NCI-H1092 (cell line): ENCODE results near the gene KRT1.
"Not testable (repeated sequence)": the region's sequence is repeated elsewhere in the genome, so short reads cannot be mapped to it uniquely, and the experiment has no call there.

Experiments used
- DNase-seq: peaks from one replicate; lab custom pipeline; 2025; lab: John Stamatoyannopoulos, UW

KRT1 gene

DNA sequence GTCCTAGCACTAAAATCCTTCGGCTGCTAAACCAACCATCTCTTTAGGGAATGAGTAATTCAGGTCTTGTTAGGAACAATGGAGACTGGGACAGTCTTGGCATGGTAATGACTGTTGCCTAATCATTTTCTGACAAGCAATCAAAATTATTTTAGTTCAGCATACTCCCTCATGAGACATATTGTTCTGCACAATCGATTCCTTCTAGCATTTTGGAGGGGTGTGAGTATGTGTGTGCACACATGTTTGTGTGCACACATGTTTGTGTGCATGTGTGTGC is 2.1 kb upstream of the KRT1 start:
- no peak for DNase-seq

DNA sequence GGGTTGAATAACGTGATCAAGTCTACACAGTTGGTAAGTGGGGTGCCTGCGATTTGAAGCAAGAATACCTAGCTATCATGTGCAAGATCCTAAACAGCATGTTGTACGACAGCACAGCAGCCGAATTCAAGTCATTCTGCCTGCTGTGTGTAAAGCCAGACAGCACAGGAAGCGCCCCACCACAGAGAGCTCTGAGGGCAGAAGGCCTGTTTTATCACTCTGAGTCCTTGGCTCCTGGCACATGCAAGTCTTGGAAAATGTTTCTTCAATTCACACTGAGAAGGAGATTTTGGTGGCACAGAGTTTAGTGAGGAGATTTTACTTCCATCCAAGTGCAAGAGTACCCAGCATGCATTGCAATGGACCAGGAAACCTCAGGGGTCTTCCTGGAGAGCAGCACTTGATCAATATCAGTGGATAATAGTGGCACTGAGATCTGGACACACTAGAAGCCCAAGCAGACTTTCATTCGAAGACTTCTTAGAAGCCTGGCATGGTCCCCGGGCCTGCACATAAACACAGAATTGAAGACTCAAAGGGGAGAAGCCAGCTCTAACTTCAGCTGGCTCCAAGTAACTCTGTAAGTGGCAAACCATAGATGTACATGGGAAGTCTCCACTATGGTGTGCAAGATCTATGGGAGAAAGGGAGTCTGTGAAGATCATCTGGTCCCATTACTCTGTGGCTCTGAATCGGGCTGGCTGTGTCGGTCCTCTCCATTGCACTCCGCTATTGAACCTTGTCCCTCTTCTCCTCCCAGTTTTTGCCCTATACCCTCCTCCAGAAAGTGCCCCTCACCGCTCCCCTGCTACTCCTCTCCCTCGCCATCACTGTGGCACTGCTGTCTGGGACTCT is 1.5 kb upstream of the KRT1 start:
- no peak for DNase-seq

DNA sequence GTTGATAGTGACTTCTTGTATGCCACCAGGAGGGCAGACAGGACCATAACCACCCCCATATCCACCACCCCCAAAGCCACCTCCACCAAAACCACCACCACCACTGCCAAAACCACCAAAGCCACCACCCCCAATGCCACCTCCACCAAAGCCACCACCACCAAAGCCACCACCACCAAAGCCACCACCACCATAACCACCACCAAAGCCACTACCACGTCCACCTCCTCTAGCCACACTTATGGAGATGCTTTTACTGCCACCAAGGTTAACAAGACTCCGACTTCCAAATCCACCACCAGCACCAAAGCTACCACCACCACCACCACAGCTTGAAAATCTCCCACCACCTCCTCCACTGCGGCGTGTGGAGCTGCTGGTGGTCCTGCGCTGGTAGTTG is 332 bp downstream of the KRT1 start:
- DNase-seq, result no peak

DNA sequence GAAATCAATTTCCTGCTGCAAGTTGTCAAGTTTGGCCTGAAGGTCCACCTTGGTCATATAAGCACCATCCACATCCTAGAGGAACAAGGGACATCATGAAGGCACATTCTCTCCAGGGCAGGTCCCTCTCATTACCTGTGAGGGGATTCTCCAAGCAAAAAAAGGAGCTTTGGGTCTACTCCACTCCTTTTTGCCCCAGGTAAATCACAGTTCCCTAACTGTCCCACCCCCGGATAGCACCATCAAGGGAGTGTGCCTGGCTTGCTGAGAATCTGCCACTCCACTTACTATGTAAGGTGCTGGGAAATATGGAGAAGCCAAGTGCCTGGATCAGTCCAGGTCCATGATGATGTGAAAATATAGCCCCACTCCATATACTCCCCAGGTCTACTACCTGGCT is 2.5 kb downstream of the KRT1 start:
- no peak for DNase-seq

DNA sequence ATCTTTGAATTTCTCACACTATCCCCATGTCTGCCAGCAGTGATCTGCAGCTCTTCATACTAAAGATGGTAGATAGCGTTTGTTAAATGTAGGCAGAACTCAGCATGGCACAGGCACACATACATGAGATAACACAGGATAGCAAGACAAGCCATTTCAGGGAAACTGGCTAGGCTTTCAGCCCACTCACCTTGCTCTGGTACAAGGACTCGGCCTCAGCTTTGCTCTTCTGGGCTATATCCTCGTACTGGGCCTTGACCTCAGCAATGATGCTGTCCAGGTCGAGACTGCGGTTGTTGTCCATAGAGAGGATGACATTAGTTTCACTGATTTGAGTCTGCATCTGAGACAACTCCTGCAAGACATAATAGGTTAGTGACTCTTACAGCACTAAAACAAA is 3.1 kb downstream of the KRT1 start:
- DNase-seq, result no peak

DNA sequence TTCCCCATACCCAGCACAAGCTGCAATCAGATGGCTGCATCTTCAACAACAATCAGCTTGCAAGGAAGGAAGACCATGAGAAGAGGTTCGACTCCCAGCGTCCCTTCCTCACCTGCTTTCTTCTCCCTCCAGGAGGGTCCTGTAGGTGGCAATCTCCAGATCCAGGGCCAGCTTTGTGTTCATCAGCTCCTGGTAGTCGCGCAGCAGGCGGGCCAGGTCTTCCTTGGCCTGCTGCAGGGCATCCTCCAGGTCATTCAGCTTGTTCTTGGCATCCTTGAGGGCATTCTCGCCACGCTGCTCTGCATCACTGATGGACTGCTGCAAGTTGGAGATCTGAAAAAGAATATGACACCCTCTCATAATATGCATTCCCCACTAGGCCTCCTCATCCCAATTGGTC is 4.0 kb downstream of the KRT1 start:
- DNase-seq, result no peak

DNA sequence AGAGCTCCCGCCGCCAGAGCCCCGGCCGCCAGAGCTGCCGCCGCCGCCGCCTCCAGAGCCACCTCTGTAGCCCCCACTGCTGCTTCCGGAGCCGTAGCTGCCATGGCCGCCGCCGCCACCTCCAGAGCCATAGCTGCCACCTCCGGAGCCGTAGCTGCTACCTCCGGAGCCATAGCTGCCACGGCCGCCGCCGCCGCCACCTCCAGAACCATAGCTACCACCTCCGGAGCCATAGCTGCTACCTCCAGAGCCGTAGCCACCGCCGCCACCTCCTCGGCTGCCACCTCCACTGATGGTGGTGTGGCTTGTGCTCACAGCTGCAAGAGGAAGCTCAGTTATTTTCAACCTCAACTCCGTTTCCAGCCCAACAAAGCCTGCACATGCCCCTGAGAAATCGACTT is 4.9 kb downstream of the KRT1 start:
- no peak for DNase-seq

DNA sequence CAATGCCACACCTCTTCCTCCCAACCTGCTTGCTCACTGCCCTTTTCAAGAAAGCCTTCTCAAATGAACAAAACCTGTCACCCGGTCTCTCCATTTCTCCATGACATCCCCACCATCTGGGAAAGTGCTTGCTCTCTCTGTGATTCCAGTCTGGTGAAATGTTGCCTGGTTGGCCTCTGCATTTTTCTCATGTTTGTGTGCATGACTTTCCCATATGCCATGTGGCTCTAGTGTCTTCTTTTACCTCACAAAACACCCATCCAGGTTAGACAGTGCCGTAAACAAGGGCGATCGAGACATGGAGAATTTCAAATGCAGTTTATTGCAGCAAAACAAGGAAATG is 5.8 kb downstream of the KRT1 start:
- no peak for DNase-seq

DNA sequence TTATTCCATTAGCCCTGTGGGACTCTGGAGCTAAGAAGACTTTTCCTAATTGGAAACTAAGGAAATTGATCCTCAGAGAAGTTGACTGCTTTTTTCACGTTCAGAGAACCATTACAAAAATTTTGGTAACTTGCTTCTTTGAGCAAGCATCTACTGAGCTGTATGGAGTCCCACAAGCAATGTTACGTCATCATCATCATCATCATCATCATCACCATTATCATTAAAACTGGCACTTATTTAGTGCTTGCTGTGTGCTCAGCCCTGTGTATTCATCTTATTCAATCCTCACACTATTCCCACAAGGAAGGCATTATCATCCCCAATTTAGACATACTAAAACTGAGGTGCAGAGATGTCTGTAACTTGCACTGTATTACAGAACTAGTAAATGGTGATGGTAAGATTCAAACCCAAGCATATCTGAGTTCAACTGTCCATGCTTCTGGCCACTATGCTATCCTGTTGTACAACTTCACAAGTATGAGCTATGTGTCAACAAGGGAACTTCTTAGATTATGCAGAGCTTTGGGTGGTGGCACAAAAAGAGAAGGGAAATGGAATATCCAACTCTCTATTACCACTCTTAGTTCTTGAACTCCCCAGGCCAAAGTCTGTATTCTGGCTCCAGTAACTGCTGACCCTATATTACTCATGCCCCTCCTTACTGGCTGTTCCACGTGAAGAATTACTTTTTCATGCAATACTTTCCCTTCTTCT is 6.3 kb downstream of the KRT1 start:
- no peak for DNase-seq

DNA sequence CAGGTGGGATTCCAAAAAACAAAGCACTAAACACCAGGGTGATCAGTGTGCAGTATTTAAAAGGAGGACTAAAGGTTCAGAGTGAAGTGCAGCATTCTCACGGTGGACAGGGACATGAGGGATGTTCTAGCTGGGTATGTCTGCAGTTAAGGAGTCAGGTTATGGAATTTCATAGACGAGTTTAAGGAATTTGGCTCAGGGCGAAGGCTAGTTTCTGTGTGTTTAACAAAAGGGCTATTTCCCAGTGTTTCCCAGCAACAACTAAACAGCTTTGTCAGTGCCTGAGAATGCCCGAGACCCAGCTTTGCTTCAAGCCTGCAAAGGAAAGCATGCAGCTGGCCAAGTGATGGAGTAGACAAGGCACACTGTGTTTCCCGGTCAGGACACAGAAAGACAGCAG is 7.0 kb downstream of the KRT1 start:
- no peak for DNase-seq

DNA sequence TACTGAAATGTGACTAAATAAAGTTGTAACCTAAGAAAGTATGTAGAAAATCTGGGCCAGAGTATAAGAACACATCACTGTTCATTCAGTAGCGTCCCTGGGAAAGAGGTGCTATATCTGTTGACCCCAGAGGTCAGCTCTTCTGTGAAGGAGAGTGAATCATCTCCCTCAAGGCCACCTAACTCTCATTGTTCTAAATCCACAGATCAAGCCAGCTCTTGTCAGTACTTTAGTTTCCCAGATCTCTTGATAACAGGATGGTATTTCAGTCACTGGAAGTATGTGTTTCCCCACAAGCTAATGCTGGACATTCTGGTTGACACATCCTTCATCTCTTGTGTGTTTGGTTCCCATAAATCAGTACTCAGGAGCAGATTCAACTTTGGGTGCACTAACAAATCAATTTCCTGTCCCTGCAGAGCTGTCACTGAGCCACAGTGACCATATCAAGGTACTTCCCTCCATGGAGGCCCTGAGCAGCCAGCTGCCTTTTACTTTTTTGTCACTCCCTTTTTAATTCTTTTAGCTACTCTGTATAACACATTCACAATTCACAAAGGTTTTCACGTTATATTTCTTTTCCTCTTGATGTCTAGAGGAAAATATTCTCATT is 7.8 kb downstream of the KRT1 start:
- no peak for DNase-seq

DNA sequence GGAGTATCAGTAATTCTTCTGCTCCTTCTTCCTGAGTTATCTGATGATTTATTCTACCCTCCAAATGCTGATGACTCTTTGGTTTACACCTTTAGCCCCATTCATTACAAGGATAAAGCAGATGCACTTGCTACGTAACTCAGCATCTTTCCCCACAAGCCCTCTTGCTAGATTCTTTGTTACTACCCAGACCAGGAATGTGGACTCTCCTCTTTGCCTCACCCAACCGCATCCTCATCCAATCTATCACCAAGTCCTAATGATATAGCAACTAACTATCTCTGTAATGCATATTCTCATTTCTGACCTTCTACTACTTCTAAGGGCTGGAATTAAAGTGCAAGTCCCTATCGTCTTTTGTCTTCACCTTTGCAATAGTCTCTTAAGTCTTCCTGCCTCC is 9.2 kb downstream of the KRT1 start:
- DNase-seq, result no peak

DNA sequence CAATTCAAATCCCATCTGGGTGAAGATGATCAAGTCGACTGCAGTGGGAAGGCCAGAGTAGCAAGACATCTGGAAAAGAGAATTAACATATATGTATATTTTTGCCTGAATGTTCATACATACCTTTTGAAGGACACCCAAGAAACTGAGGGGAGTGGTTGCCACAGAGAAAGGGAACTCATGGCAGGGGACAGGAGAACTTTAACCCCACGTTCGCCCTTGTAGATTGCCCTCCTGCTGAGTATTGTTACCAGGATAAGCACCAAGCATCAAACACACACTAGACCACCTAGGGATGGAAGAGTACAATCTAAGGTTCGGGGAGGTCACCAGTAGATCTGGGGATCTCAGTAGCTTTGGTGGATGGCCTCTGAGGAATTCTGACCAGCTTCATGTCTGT is 9.7 kb downstream of the KRT1 start:
- DNase-seq, result no peak

DNA sequence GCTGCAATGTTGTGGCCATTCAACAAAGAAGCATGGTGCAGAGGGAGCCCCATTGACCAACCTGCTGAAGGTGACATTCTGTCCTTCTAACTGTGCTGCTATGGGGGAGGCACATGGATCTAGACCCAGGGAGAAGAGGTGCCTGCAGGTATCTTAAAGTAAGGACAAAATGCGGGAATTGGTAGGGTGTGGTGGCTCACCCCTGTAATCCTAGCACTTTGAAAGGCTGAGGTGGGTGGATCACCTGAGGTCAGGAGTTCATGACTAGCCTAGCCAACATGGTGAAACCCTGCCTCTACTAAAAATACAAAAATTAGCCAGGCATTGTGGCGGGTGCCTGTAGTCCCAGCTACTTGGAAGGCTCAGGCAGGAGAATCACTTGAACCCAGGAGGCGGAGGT is 10.3 kb downstream of the KRT1 start:
- DNase-seq, result not testable (repeated sequence)

DNA sequence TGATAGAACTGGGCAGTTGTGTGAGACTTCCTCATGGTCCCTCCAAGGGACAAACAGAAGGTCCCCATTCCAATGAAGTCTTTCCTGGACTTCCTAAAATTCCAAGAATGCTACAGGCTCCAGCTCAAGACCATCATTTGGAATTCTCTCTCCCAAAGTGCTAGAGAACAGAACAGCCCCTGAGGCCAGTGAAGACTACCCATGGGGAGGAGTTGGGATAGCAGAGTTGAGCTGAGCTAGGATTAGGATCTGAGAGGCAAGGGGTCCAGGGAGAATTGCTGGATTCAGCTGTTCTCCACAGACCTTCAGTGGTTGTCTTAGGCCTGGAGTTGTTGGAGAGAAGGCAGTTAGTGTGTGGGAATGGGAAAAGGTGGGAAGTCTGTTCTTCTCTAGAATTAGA is 10.8 kb downstream of the KRT1 start:
- no peak for DNase-seq

DNA sequence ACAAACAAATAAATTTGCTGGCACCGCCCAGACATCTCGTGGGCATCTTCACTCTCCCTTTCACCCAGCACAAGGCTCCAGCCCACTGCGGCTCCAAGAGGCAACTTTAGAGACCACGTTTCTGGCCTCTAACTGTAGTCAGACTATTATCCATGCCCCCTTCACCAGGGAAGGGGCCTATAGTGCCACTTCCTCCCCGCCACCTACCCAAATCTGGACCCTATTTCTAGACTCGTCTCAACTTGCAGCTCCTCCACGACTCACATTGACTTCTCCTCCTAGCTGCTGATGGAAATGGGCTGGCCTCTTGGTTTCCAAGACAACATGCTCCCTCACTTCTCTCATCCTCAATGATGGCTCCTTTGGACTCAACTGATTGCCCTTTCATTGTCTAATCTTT is 12.3 kb downstream of the KRT1 start:
- no peak for DNase-seq

DNA sequence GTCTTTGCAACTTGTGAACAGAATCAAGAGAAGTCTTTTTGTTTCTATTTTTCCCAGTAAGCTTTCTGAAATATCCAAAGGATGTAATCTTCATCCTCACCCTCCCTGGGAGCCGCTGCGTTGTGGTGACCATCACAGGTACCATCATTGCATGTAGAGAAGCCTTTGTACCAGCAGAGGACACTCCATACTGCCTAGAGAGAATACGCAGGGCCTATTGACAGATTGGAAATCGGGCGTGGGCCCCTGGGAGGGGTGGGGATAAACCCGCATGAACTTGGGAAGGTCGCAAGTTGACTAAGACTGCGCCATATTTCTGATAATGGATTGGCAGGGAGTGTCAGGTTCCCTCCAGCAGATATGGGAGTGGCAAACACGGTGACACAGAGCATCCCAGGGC is 12.7 kb downstream of the KRT1 start:
- no peak for DNase-seq

DNA sequence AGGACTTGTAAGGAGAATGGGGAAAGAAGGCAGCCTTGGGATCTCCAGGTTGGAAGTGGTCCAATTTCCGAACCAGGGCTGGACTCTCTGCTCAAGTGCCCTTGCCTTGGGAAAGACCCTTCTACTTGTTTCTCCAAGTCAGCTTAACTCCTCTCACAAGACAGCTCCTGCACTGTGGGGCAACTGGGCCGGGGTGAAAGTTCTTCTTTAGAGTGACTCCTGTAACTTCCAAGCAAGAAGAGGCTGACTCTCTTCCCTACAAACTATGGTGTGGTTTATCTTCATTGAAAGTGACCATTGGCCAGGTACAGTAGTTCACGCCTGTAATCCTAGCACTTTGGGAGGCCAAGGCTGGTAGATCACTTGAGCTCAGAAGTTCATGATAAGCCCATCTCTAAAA is 13.7 kb downstream of the KRT1 start:
- DNase-seq, result no peak

DNA sequence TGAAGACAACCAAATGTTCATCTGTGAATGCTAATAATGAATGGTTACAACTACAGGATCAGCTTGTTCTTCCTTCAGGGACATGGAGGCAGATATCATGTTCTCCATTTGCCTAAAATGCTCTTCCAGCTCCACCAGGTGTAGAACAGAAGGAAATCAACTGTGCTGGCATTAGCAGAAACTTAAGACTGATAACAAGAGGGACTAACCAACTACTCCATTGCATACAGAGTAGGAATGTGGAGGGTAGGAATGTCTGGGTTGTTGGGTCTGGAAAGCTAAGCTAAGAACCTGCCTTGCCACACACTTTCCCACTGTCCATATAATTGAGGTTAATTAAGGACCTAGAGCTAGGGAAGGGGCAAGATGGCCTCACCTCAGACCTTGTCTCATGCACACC is 16.8 kb downstream of the KRT1 start:
- DNase-seq, result no peak

DNA sequence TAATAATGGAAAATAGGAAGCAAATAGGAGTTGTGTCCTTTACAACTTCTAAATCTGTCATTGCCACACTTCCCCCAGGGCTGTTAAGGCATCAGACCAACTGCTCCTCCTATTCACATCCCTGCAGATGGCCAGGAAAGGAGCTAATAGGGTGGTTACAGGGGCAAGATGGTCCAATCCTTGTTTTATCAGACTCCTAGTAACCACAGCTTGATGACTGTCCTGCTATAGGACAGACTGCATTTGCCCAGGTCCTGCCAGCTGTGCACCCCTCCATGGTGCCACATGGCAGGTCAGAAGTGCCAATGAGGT is 17.3 kb downstream of the KRT1 start:
- DNase-seq, result no peak

DNA sequence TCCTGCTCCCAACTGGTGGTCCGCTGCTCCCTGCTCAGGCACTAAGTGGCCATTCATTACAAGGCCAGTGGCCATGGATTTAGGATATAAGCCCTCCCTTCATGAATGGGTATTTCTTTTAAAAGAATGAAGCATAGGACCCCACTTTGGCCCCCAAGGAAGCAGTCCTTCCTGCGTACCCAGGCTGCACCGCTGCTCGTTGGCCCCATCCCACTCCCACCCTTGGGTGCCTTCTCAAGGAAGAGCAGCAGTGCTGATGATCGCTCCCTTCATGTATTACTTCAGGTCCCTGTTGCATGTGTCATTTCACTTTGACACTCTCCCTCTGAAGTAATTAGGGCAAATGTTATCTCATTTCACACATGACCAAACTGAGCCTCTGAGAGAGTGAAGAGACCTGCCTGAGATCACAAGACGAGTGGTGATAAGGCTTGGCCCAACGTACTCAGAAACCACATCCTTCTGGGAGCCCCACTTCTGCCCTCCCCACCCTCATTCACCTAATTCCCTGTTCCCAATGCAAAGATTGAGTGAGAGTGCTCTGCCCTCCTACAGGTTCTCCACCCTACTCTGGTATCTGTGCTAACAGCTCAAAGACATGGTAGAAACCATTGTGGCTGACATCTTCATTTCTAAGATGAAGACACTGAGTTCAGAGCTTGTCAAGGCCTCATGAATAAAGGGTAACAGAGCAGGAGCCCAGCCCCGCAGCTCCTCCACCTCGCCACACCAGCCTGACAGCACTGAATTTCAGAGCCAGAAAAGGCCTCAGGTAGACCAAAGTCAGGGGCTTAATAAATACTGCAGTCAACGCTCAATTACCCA is 17.9 kb downstream of the KRT1 start:
- DNase-seq, result no peak

DNA sequence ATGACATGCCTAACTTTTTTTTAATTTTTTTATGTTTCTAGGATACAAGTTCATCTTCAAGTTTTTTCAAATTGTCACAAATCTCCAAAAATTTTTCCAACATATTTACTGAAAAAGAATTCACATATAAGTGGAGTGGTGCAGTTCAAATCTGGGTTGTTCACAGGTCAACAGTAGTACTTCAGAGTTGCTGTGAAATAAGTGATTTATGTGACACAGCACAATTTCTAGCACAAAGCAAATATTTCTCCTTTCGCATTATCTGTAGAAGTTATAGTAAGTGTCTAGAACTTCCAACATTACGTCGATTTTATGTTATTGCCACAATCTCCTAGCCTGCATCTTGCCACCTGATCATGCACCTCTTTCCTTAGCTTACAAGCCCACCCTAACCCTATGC is 18.5 kb downstream of the KRT1 start:
- DNase-seq, result no peak

DNA sequence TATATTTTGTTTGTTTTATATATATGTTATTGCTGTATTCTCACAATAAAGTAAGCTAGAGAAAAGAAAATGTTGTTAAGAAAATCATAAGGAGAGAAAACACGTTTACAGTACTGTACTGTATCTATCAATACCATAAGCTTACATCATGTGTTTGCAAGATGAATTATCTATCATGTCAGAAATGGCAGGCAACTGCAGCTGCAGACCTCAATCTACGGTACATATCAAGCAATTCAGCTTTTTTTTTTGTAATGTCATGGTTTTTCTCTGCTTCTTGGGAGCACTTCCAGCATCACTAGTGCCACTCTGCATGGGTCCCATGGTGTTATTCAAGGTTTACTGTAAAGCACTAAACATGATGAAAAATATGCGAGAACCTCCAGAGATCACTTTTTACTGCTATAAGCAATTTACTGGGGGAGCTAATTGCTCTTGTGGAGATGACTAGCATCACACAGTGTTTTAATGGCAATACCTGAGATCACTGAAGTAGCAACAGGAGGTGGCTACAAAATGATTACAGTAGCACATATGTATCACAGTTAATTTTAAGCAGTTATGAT is 19.2 kb downstream of the KRT1 start:
- DNase-seq, result no peak
